RPMI7951 (cell line): ENCODE data around the gene SETD1A. TPM values are rescaled to one million over a fixed set of nuclear protein-coding genes. Genes with fewer than 3 reads are reported as not detected.
A peak's percentile ranks its signal among the peaks of the same experiment; 100 is the strongest.
"Not testable (repeated sequence)": the region's sequence is repeated elsewhere in the genome, so short reads cannot be mapped to it uniquely, and the experiment has no call there.

Experiments used
- DNase-seq: peaks from one replicate; pipeline ENCODE4 v3.0.0-alpha.2; 2012; ENCODE audit warnings: low read depth
- total RNA-seq: library from RNA; depleted of rRNA; stranded (reverse); fragments of >200 nt; shearing (Covaris generic); gene quantifications from 2 replicates; pipeline ENCODE4 v1.2.3, GENCODE V29; 2014

SETD1A gene
- total RNA-seq, 1 experiment from 2014 or later, result 1.2 TPM

DNA sequence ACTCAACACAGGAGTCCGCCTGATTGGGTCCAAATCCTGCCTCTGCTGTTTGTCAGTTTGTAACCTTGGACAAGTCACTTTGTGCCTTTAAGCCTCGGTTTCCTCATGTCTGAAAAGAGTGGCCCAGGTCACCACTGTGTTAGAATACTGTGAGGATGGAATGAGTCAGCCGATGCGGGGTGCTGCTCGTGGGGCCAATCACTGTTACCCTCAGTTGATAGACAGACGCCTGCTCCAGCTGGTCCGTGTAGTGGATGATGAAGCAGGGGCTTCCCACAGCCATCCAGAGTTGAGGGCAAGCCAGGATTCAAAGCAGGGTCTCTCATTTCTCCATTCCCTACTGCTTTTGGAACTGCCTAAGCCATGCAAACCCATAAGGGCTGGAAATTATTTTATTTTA lies 28.4 kb upstream of the SETD1A start:
- no peak for DNase-seq

DNA sequence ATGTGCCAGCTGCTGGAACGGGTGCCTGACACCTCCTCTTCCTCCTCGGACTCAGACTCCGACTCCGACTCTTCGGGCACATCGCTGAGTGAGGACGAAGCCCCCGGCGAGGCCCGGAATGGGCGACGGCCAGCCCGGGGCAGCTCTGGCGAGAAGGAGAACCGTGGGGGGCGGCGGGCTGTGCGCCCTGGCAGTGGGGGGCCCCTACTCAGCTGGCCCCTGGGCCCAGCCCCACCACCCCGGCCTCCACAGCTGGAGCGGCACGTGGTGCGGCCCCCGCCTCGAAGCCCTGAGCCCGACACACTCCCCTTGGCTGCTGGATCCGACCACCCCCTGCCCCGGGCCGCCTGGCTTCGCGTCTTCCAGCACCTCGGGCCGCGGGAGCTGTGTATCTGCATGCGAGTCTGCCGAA lies 27.4 kb upstream of the SETD1A start:
- DNase-seq, result no peak

DNA sequence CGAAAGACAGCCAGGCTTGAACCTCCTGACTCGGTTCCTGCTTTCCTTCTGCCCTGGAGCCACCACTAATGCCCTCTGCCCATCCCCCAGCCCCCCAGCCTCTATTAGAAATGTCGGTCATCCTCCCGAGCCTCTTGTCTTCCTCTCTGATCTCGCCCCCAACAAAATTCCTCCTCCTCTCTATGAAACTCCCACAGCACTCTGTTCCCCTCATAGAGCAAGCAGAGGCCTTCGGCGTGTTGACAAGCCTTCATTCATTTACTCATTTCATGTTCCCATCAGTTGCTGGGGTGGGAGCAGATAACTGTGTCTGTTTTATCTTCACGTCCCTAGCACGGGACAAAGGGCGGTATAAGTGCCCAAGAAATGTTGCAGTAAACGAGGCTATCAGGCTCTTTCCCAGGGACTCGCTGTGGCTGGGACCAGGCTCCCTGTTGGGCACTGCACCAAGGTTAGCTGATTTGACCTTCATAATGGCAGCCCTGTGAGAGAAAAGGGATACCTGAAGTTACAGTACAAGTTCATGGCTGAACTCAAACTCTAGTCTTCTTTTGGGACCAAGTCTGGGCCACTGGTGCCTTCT lies 26.4 kb upstream of the SETD1A start:
- no peak for DNase-seq

DNA sequence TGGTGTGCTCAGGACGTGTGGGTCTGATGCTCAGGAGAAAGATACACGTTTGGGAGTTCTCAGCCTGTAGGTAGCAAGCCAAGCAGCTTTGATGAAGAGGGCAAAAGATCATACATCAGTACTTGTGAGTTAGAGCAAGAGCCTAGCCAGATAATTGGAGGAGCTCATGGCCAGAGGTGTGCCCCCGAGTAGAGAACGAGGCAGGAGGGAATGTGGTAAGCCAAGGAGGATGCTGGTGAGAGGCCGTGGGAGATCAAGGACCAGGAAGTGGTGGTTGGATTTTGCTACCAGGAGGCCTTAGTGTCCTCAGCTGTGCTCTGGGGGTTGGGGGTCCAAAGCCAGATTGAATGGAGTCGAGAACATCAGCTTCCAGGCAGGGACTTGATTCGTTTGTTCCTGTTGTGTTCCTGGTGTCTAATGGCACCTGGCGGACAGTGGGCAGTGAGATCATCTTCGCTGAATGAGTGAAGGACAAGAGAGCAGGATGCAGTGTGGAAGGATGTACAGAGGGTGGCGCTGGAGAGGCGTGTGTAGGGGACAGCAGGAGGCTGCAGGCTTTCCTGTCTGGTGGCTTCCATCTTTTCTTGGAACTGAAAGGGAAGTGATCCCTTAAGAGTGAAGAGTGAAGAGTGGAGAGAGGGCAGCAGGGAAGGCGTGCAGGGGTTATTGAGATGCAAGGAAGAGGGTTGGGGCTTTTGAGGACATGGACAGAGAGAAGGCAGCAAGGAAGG lies 22.6 kb upstream of the SETD1A start:
- DNase-seq, result peak; percentile 26

DNA sequence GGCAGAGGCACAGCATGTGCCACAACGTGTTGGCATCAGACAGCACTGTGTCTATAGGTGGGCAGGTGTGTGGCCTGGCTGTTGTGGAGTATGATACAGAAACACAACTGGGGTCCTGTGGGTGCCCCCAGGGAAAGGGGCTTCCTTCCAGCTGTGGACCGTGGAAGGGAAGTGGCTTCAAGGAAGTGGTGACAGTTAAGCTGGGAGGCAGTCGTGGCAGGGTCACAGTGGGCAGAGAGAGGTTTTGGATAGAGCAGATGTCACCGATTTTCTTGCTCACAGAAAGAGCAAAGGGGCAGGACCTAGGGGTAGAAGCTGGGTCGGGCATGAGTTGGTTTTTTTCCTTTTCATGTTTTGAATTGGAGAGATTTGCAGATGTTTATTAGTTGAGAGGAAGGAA lies 19.9 kb upstream of the SETD1A start:
- DNase-seq, result no peak

DNA sequence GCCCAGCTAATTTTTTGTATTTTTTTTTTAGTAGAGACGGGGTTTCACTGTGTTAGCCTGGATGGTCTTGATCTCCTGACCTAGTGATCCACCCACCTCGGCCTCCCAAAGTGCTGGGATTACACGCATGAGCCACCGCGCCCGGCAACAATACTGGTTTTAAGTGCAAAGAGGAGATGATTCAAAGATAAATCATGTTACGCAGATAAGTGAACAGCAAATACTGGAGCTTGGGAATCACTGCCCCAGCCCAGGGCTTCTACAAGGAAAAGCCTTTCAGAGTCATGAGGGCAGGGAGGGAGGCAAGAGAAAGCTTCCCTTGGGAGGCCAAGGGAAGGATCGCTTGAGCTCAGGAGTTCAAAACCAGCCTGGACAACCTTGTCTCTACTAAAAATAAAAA lies 18.0 kb upstream of the SETD1A start:
- DNase-seq, result not testable (repeated sequence)

DNA sequence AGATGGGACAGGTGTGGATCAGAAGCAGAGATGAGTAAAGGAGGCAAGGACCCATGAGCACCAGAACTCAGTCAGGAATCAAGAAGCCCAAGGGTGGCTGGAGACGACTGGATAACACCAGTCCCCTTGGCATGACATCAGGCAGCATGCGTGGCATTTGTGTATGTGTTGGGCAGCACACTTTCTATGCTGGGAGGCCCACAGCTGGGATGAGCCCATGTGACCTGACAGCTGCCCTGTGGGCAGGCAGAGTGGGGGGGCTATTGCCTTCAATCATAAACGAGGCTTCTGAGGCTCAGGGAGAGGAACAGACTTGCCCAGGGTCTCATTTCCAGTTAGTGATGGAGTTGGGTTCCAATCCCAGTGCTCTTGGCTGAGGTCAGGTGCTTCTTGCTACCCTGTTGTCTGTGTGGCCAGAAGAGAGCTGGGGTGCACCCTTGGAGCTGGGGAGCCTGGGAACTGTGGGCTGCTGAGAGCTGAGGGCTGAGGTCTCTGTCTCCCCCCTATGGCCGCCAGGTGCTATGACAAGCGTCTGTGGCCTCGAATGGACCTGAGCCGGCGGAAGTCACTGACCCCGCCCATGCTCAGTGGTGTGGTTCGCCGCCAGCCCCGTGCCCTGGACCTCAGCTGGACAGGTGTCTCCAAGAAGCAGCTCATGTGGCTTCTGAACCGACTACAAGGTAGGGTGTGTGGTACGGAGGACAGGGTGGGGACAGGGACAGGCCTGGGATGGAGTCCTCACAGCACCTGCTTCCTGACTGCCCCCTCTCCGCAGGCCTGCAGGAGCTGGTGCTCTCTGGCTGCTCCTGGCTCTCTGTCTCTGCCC lies 15.7 kb upstream of the SETD1A start:
- DNase-seq, result peak; percentile 60

DNA sequence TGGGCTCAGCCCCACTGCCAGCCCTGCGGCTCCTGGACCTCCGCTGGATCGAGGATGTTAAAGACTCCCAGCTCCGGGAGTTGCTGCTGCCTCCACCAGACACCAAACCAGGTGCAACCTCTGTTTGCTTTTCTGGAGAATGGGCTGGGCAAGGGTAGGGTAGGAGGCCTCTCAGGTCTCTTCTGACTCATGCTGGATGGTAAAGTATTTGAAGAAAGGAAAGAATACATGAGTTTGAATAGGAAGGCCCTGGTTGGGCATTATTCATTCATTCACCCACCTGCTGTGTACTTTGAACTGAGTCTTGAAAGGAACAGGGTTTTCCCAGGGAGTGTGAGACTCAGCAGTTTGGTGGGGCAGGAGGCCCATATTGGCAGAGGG lies 15.1 kb upstream of the SETD1A start:
- no peak for DNase-seq

DNA sequence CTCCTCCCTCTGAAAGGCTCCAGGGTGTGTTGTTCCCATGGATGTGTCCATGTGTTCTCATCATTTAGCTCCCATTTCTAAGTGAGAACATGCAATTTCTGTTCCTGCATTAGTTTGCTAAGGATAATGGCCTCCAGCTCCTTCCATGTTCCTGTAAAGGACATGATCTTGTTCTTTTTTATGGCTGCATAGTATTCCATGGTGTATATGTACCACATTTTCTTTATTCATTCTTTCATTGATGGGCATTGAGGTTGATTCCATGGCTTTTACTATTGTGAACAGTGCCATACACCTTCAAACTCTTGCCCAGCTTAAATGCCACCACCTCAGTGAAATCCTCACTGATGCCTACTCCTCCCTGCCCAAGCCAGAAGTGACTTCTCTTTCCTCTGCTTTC lies 13.2 kb upstream of the SETD1A start:
- DNase-seq, result no peak

DNA sequence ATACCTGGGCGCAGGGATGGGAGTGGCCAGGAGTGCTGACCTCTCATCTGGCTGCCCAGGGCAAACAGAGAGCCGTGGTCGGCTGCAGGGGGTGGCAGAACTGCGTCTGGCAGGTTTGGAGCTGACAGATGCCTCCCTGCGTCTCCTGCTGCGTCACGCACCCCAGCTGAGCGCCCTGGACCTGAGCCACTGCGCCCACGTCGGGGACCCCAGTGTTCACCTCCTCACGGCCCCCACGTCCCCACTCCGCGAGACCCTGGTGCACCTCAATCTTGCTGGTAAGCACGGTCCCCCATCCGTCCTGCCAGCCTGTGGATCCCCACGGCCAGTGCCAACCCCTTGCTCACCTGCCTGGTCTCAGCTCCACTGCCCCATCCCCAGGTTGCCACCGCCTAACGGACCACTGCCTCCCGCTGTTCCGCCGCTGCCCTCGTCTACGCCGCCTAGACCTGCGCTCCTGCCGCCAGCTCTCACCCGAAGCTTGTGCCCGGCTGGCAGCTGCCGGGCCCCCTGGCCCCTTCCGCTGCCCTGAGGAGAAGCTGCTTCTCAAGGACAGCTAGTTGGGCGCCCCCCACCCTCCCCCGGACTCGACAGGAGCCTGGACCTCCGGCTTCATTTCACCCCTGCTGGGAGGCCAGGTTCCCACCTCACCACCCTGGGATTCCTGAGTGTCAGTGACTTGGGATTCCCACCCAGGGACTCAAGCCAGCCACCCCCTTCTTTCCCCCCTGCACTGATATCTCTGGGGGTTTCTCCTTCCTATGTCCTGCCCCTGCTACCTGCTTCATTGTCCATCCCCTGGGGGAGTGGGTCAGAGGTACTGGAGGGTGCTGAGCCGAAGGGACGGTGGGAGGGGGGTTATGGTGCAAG lies 10.6 kb upstream of the SETD1A start:
- no peak for DNase-seq

DNA sequence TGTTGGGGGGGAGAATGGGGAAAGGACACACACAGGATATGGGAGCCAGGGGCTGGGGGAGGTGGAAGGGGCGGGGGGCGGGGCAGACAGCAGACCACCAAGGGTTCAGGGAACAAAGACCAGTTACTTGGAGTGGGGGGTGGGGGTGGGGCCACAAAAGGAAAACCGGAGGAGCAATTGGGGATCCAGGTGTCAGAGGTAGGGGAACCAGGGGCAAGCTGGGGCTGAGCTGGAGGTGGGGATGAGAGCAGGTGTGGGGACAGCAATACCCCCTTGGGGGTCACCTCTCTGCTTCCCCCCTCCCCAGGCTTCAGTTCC lies 10.1 kb upstream of the SETD1A start:
- DNase-seq, result no peak

DNA sequence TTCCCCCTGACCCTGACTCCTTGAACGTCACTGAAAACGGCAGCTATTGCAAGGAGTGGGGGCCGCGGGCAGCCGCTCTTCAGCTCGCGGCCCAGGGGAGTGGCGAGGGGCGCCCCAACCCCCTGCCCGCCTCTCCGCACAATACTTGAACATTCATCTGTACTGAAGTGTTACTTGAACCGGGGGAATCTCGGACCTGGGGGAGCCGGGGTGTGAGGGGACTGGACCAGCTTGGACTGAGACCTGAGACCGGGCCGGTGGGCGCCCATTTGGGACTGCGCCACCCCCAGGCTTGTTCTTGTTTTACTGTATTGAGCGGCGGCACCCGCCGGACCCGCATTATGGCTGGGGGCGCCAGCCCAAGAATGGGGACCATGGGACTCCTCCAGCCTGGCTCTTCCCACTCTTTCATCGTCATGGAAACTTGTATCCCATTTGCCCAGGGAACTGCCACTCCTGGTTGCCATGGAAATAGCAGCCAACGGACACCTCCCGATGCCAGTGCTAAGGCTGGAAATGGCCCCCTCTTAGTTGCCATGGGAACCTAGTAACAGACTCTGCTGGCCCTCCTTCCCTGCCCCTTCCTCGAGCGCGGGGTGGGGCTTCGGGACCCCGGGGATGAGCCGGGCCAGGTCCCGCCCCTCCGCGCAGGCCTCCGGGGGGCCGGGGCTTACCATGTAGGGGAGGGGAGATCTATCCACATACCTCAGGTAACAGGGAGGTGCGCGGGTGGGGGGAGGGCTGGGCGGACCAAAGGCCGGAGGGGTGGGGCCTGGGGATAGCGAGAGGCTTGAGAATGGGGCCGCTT lies 9.5 kb upstream of the SETD1A start:
- peak; percentile 96 for DNase-seq

DNA sequence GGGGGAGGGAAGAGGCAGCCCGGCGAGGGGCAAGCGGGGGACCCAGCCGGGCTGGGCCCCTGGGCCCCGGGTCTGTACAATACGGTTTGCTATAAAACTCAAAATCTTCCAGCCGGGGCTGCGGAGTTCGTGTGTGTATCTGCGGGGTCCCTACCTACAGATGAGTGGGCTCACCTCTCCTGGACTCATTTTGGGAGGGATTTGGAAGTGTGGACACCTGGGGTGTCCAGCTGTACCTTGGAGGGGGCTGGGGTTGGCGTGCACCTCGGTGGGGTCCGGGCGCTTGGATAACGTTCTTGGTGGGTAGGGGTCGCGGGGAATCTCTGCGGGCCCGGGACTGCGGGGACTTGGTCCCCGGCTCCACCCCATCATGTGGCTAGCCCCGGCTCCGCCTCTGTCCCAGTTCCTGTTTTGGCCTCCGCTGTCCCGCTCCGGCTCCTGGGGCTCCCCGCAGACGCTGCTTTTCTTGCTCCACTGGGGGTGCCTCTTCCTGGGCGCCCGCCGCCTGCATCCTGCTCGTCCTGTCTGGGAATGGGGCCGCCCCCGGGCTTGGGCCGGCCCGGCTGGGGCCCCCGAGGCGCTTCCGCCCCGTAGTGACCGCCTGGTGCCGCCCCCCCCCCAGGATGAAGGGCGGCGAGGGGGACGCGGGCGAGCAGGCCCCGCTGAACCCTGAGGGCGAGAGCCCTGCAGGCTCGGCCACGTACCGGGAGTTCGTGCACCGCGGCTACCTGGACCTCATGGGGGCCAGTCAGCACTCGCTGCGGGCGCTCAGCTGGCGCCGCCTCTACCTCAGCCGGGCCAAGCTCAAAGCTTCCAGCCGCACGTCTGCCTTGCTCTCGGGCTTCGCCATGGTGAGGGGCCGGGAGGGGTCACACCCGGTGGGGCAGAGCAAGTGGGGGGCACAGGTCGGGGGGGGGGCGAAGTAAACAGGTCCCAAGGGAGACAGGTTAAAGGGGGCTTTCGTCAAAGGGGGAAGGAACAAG lies 8.6 kb upstream of the SETD1A start, which contains the start of gene ORAI3:
Gene ORAI3, plus strand, starts transcription at position 402 of the 983 bp plus-strand sequence. Its CDS starts 222 bp downstream, at position 624.
- DNase-seq, result peak; percentile 67

DNA sequence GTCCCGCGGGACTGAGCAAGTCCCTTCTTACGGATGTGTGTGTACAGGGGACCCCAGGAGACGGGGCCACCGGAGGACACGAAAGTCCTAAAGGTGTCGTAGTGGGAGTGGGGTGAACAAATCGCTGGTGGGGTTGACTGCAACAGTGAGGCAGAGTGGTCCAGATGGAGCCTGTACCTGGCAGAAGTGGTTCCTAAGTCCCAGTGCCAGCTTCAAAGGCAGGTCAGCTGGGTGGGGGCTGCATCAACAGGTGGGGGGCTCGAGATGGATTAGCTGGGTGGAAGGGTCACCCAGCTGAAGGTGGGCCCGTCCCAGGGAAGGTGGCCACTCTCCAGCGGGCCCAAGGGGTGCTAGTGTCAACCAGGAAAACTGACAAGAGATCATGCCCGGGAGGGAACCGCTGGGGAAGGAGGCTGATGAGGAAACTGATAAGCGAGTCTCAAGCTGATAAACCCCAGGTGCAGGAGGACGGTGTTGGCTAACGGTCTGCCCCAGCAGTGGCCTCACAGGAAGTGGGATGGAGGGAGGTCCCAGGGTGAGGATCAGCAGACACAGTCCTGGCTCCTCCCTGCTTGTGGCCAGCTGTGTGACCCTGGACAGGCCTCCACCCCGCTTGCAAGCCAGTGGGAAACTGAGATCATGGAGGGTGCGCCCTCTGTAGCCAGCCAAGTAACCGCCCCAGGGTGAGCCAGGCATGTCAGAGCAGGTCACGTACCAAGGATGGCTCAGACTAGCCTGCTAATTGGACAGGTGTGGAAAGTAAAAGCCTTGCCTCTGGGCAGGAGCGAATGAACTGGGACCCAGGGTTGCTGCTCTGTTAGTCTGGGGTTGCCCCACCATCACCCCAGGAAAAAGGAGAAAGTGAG lies 7.7 kb upstream of the SETD1A start:
- peak; percentile 92 for DNase-seq

DNA sequence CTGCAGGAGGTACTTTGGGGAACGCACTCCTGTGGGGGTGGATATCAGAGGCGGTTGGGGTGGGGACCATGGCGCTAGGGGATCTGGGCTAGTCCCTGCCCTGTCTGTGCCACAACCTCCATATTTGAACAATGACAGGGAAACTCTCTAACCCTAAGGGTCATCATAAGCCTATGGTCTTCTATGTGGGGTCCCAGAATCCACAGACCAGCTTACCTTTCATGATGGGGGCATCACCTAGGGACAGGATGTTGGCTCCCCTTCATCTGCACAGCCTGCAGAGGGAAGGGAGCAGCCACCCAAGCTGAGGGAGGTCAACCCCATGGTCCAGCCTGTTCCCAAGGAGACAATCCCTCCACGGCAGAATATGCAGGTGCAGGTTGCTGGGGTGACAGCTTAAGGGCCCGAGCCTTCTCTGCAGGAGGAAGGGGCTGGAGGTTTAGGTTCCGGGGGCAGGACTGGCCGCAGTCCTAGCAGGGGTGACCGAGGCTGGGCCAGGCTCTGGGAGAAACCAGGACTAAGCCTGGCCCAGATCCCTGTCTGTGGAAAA lies 7.0 kb upstream of the SETD1A start:
- DNase-seq, result no peak

DNA sequence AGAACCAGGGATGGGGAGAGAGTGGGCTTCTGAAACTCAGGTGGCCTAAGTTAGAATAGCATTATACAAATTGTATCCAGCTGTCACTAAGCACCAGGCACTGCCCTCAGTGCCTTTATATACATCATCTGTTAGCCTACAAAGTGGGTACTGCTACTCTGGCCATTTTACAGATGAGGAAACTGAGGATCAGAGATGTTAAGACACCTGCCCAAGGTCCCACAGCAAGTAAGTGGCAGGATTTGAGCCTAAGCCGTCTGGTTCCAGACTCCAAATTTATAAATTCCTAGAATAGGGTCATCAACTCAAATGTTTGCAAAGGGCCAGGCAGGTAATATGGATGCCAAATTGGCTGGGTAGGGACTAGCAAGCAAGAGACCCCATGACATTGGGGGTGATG lies 6.4 kb upstream of the SETD1A start:
- no peak for DNase-seq

DNA sequence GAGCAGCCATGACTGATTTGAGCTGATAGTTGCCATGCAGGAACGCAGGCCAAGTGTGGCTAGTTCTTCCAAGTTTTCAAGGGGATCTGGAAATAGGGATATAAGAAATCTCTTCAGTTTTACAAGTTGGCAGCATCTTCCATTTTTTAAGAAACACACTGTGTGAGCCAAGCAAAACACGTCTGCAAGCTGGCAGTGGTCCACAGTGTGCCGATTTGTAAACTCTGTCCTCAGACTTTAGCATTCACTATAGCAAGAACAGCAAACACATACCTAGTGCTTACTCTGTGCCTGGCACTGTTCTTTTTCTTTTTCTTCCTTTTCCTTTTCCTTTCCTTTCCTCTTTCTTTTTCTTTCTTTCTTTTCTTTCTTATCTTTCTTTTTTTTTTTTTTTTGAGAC lies 5.8 kb upstream of the SETD1A start:
- no peak for DNase-seq

DNA sequence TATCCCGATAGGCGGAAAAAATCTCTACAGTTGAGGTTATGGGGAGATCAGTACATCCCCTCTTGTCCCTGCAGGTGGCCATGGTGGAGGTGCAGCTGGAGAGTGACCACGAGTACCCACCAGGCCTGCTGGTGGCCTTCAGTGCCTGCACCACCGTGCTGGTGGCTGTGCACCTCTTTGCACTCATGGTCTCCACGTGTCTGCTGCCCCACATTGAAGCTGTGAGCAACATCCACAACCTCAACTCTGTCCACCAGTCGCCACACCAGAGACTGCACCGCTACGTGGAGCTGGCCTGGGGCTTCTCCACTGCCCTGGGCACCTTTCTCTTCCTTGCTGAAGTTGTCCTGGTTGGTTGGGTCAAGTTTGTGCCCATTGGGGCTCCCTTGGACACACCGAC lies 4.4 kb upstream of the SETD1A start:
- DNase-seq, result no peak
